ENCODE results near the gene RAPSN. TPM values are rescaled to one million over a fixed set of nuclear protein-coding genes. Genes with fewer than 3 reads are reported as not detected.

Gene RAPSN
- total RNA-seq, 1 experiment from 2014 or later = 1.0 TPM

DNA sequence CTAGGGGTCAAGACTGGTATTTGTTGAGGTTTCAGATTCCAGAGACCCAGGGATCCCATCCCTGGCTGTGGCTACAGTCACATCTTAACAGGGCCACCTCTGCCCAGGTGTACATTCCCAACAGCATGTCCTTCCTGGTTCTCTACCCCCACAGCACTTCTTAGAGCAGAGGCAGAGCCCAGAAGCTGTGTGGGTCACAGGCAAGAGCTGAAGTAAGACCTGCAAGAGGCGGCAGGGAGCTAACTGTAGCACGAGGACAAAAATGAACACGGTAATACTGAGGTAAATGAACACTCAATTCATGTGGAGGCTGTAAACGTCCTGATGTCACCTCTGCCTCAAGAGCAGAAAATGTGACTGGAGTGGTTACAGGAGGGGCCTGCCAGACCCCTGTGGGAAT lies 21.7 kb upstream of the RAPSN start:
- TF ChIP-seq, protein P1, sequence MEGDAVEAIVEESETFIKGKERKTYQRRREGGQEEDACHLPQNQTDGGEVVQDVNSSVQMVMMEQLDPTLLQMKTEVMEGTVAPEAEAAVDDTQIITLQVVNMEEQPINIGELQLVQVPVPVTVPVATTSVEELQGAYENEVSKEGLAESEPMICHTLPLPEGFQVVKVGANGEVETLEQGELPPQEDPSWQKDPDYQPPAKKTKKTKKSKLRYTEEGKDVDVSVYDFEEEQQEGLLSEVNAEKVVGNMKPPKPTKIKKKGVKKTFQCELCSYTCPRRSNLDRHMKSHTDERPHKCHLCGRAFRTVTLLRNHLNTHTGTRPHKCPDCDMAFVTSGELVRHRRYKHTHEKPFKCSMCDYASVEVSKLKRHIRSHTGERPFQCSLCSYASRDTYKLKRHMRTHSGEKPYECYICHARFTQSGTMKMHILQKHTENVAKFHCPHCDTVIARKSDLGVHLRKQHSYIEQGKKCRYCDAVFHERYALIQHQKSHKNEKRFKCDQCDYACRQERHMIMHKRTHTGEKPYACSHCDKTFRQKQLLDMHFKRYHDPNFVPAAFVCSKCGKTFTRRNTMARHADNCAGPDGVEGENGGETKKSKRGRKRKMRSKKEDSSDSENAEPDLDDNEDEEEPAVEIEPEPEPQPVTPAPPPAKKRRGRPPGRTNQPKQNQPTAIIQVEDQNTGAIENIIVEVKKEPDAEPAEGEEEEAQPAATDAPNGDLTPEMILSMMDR (conservative IDR thresholded peaks at IDR 0.05; ENCODE audit: low read depth, low read length) = no peak
- no peak for TF ChIP-seq EZH2 (IDR thresholded peaks at IDR 0.05; ENCODE audit: borderline replicate concordance, low read depth, low read length, poor library complexity, severe bottlenecking)
- intact Hi-C loops (cut with micrococcal nuclease; ENCODE audit: unreplicated experiment) = no loop called here
- POLR2A ChIA-PET (ENCODE audit: low non-redundant PET) = no interaction called here
- H3K27me3 ChIP-seq (replicated peaks; ENCODE audit: insufficient read depth, low read depth, low read length, poor library complexity) = no peaks in the 10 kb centered on the region
- H3K9me3 ChIP-seq (ENCODE audit: low read depth, low read length, poor library complexity, severe bottlenecking) = no peaks in the 10 kb centered on the region
- peaks cover 88% of the 10 kb centered on the region for H3K36me3 ChIP-seq (ENCODE audit: insufficient read depth, low read length, poor library complexity, severe bottlenecking)
- BruUV-seq (replicated peaks) = no TSS peak
- no peak for DNase-seq (ENCODE audit: low spot score)
- H3K27ac ChIP-seq (ENCODE audit: low read depth, low read length, poor library complexity, severe bottlenecking) = no peak overlapping the region
- no peak overlapping the region for H3K4me3 ChIP-seq (ENCODE audit: low read depth, low read length, poor library complexity, severe bottlenecking)
- peaks cover 30% of the 10 kb centered on the region for H3K4me1 ChIP-seq (ENCODE audit: insufficient read depth, low read length, poor library complexity, severe bottlenecking)
- CTCF ChIA-PET = no interaction called here

- intact Hi-C loops (cut with micrococcal nuclease; ENCODE audit: unreplicated experiment) = no loop called here
- no peak for DNase-seq (ENCODE audit: low spot score)
- H3K36me3 ChIP-seq (ENCODE audit: insufficient read depth, low read length, poor library complexity, severe bottlenecking) = peaks cover 87% of the 10 kb centered on the region
- no peak overlapping the region for H3K4me3 ChIP-seq (ENCODE audit: low read depth, low read length, poor library complexity, severe bottlenecking)
- no peaks in the 10 kb centered on the region for H3K27me3 ChIP-seq (replicated peaks; ENCODE audit: insufficient read depth, low read depth, low read length, poor library complexity)
- ChIA-PET CTCF (interaction anchor here (1.0 kb wide), 1 partner anchor 9 kb away, joined by 4 read pairs; no protein-coding TSS in a partner anchor), POLR2A (ENCODE audit: low non-redundant PET) (interaction anchor here (0.6 kb wide), 1 partner anchor 250 kb away, joined by 7 read pairs; no protein-coding TSS in a partner anchor)
- TSS peak; percentile 5 for BruUV-seq (replicated peaks)
- H3K9me3 ChIP-seq (ENCODE audit: low read depth, low read length, poor library complexity, severe bottlenecking) = no peaks in the 10 kb centered on the region
- TF ChIP-seq EZH2 (IDR thresholded peaks at IDR 0.05; ENCODE audit: borderline replicate concordance, low read depth, low read length, poor library complexity, severe bottlenecking) = no peak
- TF ChIP-seq, protein P1 (conservative IDR thresholded peaks at IDR 0.05; ENCODE audit: low read depth, low read length) = no peak
- peak overlapping the region; percentile 25 for H3K27ac ChIP-seq (ENCODE audit: low read depth, low read length, poor library complexity, severe bottlenecking)
- H3K4me1 ChIP-seq (ENCODE audit: insufficient read depth, low read length, poor library complexity, severe bottlenecking) = peaks cover 41% of the 10 kb centered on the region
Measured at GRCh38 chr11:47469361-47470179, 20.6 kb upstream of the RAPSN start.

DNA sequence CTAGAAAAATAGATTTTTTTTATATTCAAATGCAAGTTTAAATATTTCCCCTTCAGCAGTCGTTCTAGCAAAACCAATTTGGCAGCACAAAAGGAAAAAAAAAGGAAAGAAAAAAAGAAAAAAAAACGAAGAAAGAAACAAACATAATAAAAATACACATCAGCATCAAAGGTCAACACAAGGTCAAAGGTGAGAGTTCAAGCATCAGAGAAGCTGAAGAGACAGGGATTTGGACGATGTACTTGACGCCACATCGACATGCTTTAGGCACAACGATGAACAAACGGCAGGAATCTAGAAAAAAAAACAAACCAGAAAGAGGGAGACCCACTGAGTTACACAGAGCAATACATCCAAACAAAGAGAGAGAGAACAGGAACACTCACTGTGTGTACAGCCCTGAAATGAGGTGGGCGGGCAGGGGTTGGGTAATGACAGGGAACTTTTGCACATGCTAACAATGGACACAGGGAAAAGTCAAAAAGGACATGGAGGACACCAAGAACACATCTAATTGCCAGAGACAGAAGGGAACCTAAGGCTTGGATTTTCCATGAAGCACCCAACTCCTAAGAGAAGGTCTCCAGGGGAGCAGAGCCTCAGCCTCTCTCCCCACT lies 19.8 kb upstream of the RAPSN start:
- Histone ChIP-seq H3K9me3 (ENCODE audit: low read depth, low read length, poor library complexity, severe bottlenecking) (no peaks in the 10 kb centered on the region), H3K4me1 (ENCODE audit: insufficient read depth, low read length, poor library complexity, severe bottlenecking) (peaks cover 42% of the 10 kb centered on the region), H3K27me3 (replicated peaks; ENCODE audit: insufficient read depth, low read depth, low read length, poor library complexity) (no peaks in the 10 kb centered on the region), H3K4me3 (ENCODE audit: low read depth, low read length, poor library complexity, severe bottlenecking) (no peak overlapping the region), H3K27ac (ENCODE audit: low read depth, low read length, poor library complexity, severe bottlenecking) (peak overlapping the region; percentile 25), H3K36me3 (ENCODE audit: insufficient read depth, low read length, poor library complexity, severe bottlenecking) (peaks cover 87% of the 10 kb centered on the region)
- DNase-seq (ENCODE audit: low spot score) = no peak
- POLR2A ChIA-PET (ENCODE audit: low non-redundant PET) = interaction anchor here (0.6 to 0.7 kb wide), 2 partner anchors 10 to 250 kb away, joined by 6 to 7 read pairs; no protein-coding TSS in a partner anchor
- no peak for TF ChIP-seq EZH2 (IDR thresholded peaks at IDR 0.05; ENCODE audit: borderline replicate concordance, low read depth, low read length, poor library complexity, severe bottlenecking)
- TF ChIP-seq, protein P1 (conservative IDR thresholded peaks at IDR 0.05; ENCODE audit: low read depth, low read length) = no peak
- CTCF ChIA-PET = interaction anchor here (1.0 kb wide), 1 partner anchor 10 kb away, joined by 4 read pairs; no protein-coding TSS in a partner anchor
- no TSS peak for BruUV-seq (replicated peaks)
- intact Hi-C loops (cut with micrococcal nuclease; ENCODE audit: unreplicated experiment) = no loop called here
